ES-I3 (cell line): ENCODE measurements around the gene LRPPRC.

Source experiments
- H3K36me3 ChIP-seq: 2 replicates; pipeline ENCODE4 v1.6.1; 2013; ENCODE audit warnings: mild to moderate bottlenecking, low read length, control low read depth, moderate library complexity; ENCODE audit not compliant: insufficient read depth
- H3K4me1 ChIP-seq: 2 replicates; pipeline ENCODE4 v1.6.1; 2013; ENCODE audit warnings: mild to moderate bottlenecking, control low read depth, low read length; ENCODE audit not compliant: insufficient read depth
- H3K9ac ChIP-seq: 2 replicates; pipeline ENCODE4 v1.6.1; 2013; ENCODE audit warnings: low read depth, mild to moderate bottlenecking, low read length, moderate library complexity
- H3K9me3 ChIP-seq: 2 replicates; pipeline ENCODE4 v1.6.1; 2013; ENCODE audit warnings: mild to moderate bottlenecking, low read length, moderate library complexity; ENCODE audit not compliant: control insufficient read depth, insufficient read depth

LRPPRC gene

GRCh38 chr2:44004735-44005602, 9.2 kb upstream of the LRPPRC start:
- Histone ChIP-seq H3K4me1 (no peaks in the 10 kb centered on the region), H3K36me3 (no peaks in the 10 kb centered on the region), H3K9me3 (no peaks in the 10 kb centered on the region; the same call in 1 of the 2 replicates), H3K9ac (no peak overlapping the region)

- Histone ChIP-seq H3K36me3 (no peaks in the 10 kb centered on the region), H3K9ac (no peak overlapping the region), H3K4me1 (no peaks in the 10 kb centered on the region), H3K9me3 (no peaks in the 10 kb centered on the region; the same call in 1 of the 2 replicates)
Observed at GRCh38 chr2:44001716-44002115, 5.9 kb upstream of the LRPPRC start.

GRCh38 chr2:43998263-43998662, 2.5 kb upstream of the LRPPRC start:
- H3K9me3 ChIP-seq, result no peaks in the 10 kb centered on the region; the same call in 1 of the 2 replicates
- peaks cover 8% of the 10 kb centered on the region; the same call in 1 of the 2 replicates for H3K4me1 ChIP-seq
- peaks cover 9% of the 10 kb centered on the region; the same call in 1 of the 2 replicates for H3K36me3 ChIP-seq
- no peak overlapping the region for H3K9ac ChIP-seq

GRCh38 chr2:43993437-43993836, 2.4 kb downstream of the LRPPRC start:
- H3K4me1 ChIP-seq, result peaks cover 8% of the 10 kb centered on the region; the same call in 1 of the 2 replicates
- no peak overlapping the region for H3K9ac ChIP-seq
- peaks cover 17% of the 10 kb centered on the region for H3K36me3 ChIP-seq
- no peaks in the 10 kb centered on the region for H3K9me3 ChIP-seq

GRCh38 chr2:43989545-43989944, 6.2 kb downstream of the LRPPRC start:
- peaks cover 25% of the 10 kb centered on the region for H3K36me3 ChIP-seq

GRCh38 chr2:43986600-43986999, 9.2 kb downstream of the LRPPRC start:
- H3K9ac ChIP-seq, result no peak overlapping the region
- H3K36me3 ChIP-seq, result peaks cover 12% of the 10 kb centered on the region
- peaks cover 11% of the 10 kb centered on the region; the same call in 1 of the 2 replicates for H3K4me1 ChIP-seq
- no peaks in the 10 kb centered on the region for H3K9me3 ChIP-seq

More at GRCh38 chr2:43989545-43989944, 6.2 kb downstream of the LRPPRC start:
- Histone ChIP-seq H3K4me1 (peaks cover 18% of the 10 kb centered on the region; the same call in 1 of the 2 replicates), H3K9me3 (no peaks in the 10 kb centered on the region), H3K9ac (no peak overlapping the region)

GRCh38 chr2:43985359-43985758, 10.4 kb downstream of the LRPPRC start:
- Histone ChIP-seq H3K9me3 (no peaks in the 10 kb centered on the region), H3K9ac (no peak overlapping the region), H3K4me1 (peaks cover 11% of the 10 kb centered on the region; the same call in 1 of the 2 replicates), H3K36me3 (peaks cover 12% of the 10 kb centered on the region)

GRCh38 chr2:43984533-43984932, 11.3 kb downstream of the LRPPRC start:
- Histone ChIP-seq H3K9ac (no peak overlapping the region), H3K36me3 (peaks cover 18% of the 10 kb centered on the region), H3K4me1 (peaks cover 11% of the 10 kb centered on the region; the same call in 1 of the 2 replicates), H3K9me3 (no peaks in the 10 kb centered on the region)

- Histone ChIP-seq H3K9me3 (no peaks in the 10 kb centered on the region), H3K36me3 (peaks cover 12% of the 10 kb centered on the region), H3K9ac (no peak overlapping the region), H3K4me1 (peaks cover 6% of the 10 kb centered on the region; the same call in 1 of the 2 replicates)
Observed at GRCh38 chr2:43980902-43981301, 14.9 kb downstream of the LRPPRC start.

- no peaks in the 10 kb centered on the region for H3K9me3 ChIP-seq
Observed at GRCh38 chr2:43977677-43978375, 18.0 kb downstream of the LRPPRC start.

GRCh38 chr2:43960921-43961320, 34.9 kb downstream of the LRPPRC start:
- Histone ChIP-seq H3K36me3 (peaks cover 31% of the 10 kb centered on the region), H3K4me1 (no peaks in the 10 kb centered on the region), H3K9me3 (no peaks in the 10 kb centered on the region), H3K9ac (no peak overlapping the region)

More at GRCh38 chr2:43977677-43978375, 18.0 kb downstream of the LRPPRC start:
- peaks cover 24% of the 10 kb centered on the region for H3K36me3 ChIP-seq
- H3K4me1 ChIP-seq, result no peaks in the 10 kb centered on the region
- no peak overlapping the region for H3K9ac ChIP-seq

GRCh38 chr2:43958397-43959275, 37.2 kb downstream of the LRPPRC start:
- no peaks in the 10 kb centered on the region for H3K9me3 ChIP-seq
- H3K36me3 ChIP-seq, result peaks cover 40% of the 10 kb centered on the region
- H3K9ac ChIP-seq, result no peak overlapping the region
- H3K4me1 ChIP-seq, result no peaks in the 10 kb centered on the region

GRCh38 chr2:43950383-43951008, 45.3 kb downstream of the LRPPRC start:
- Histone ChIP-seq H3K9me3 (no peaks in the 10 kb centered on the region), H3K4me1 (peaks cover 15% of the 10 kb centered on the region; the same call in 1 of the 2 replicates), H3K9ac (no peak overlapping the region), H3K36me3 (peaks cover 28% of the 10 kb centered on the region)
